ENCODE data around the gene SCEL. TPM values are rescaled to one million over a fixed set of nuclear protein-coding genes. Genes with fewer than 3 reads are reported as not detected.

Gene SCEL
- total and polyA plus RNA-seq, 2 donors, result 1.1 to 8.6 TPM

DNA sequence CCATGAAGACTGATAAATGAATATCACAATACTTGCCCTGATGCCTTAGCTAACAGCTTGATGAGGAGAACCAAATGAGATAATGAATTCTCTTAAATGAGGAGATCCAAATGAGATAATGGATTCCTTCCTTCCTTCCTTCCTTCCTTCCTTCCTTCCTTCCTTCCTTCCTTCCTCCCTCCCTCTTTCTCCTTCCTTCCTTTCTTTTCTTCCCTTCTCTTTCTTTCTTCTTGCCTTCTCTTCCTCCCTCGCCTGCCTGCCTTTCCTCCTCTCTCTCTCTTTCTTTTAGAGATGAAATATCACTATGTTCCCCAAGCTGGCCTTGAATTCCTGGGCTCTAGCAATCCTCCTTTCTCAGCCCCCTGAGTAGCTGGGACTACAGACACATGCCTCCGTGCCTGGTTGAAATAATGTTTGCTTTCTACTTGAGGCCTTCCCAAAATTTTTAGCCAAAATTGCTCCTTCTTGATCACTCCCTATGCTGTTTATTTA lies 158.0 kb downstream of the SCEL start:
- WGBS, result 93% methylated on average over 2 of the region's 2 CpGs
- no peak overlapping the region for H3K27ac ChIP-seq (ENCODE audit: low read depth in 1 of 2, low read length in 1 of 2)
- H3K4me1 ChIP-seq (ENCODE audit: control insufficient read depth in 2 of 2, insufficient read depth in 2 of 2, low read length in 2 of 2), result peaks cover 0 to 11% of the 10 kb centered on the region in 2 donors
- DNase-seq (ENCODE audit: low read depth in 6 of 9, low spot score in 9 of 9), result no peak
- H3K36me3 ChIP-seq (ENCODE audit: control insufficient read depth in 2 of 2, insufficient read depth in 2 of 2, low read length in 1 of 2), result no peaks in the 10 kb centered on the region
- H3K4me3 ChIP-seq (ENCODE audit: low read length in 2 of 2), result no peak overlapping the region
- no peaks in the 10 kb centered on the region for H3K9me3 ChIP-seq (ENCODE audit: control insufficient read depth in 2 of 2, insufficient read depth in 1 of 2, low read length in 1 of 2)
- H3K27me3 ChIP-seq (ENCODE audit: control insufficient read depth in 2 of 2, insufficient read depth in 1 of 2, low read length in 1 of 2), result no peaks in the 10 kb centered on the region

Other genes with a start within 250 kb of the SCEL start
- 65.3 TPM for gene MYCBP2, start 208.6 kb upstream of the SCEL start, total RNA-seq
- gene MYCBP2, start 208.6 kb upstream of the SCEL start, polyA plus RNA-seq, result 63.3 TPM
- 49.7 TPM for gene SLAIN1, start 162.0 kb downstream of the SCEL start, total RNA-seq
- 16.3 TPM for gene SLAIN1, start 162.0 kb downstream of the SCEL start, polyA plus RNA-seq

Measured in thymus (tissue), 11 donors.